ENCODE results near the gene QPRT.
"Not testable (repeated sequence)": the region's sequence is repeated elsewhere in the genome, so short reads cannot be mapped to it uniquely, and the experiment has no call there.

Gene QPRT

GRCh38 chr16:29720703-29721102 is 41.7 kb downstream of the QPRT start:
- DNase-seq (ENCODE audit: low spot score): no peak

- not testable (repeated sequence) for DNase-seq (ENCODE audit: low spot score)
Observed at GRCh38 chr16:29721167-29721879, 42.3 kb downstream of the QPRT start.

- no peak for DNase-seq (ENCODE audit: low spot score)
Observed at GRCh38 chr16:29726845-29727377, 47.9 kb downstream of the QPRT start.

GRCh38 chr16:29727452-29727851 is 48.5 kb downstream of the QPRT start:
- no peak for DNase-seq (ENCODE audit: low spot score)

GRCh38 chr16:29729116-29729521 is 50.1 kb downstream of the QPRT start:
- peak; percentile 61 for DNase-seq (ENCODE audit: low spot score)

- no peak for DNase-seq (ENCODE audit: low spot score)
Observed at GRCh38 chr16:29730649-29731048, 51.7 kb downstream of the QPRT start.

- DNase-seq (ENCODE audit: low spot score): not testable (repeated sequence)
Observed at GRCh38 chr16:29731768-29732601, 53.0 kb downstream of the QPRT start.

GRCh38 chr16:29734786-29735185 is 55.8 kb downstream of the QPRT start:
- no peak for DNase-seq (ENCODE audit: low spot score)

- DNase-seq (ENCODE audit: low spot score): no peak
Observed at GRCh38 chr16:29736112-29736511, 57.1 kb downstream of the QPRT start.

- no peak for DNase-seq (ENCODE audit: low spot score)
Observed at GRCh38 chr16:29736764-29737163, 57.8 kb downstream of the QPRT start.

- DNase-seq (ENCODE audit: low spot score): no peak
Observed at GRCh38 chr16:29737713-29738112, 58.7 kb downstream of the QPRT start.

- DNase-seq (ENCODE audit: low spot score): no peak
Observed at GRCh38 chr16:29738514-29738913, 59.5 kb downstream of the QPRT start.

- DNase-seq (ENCODE audit: low spot score): not testable (repeated sequence)
Observed at GRCh38 chr16:29739927-29740629, 61.1 kb downstream of the QPRT start.

- not testable (repeated sequence) for DNase-seq (ENCODE audit: low spot score)
Observed at GRCh38 chr16:29740630-29741015, 61.6 kb downstream of the QPRT start.

GRCh38 chr16:29742683-29743275 is 63.8 kb downstream of the QPRT start:
- DNase-seq (ENCODE audit: low spot score): no peak

- DNase-seq (ENCODE audit: low spot score): no peak
Observed at GRCh38 chr16:29743475-29743826, 64.5 kb downstream of the QPRT start.

GRCh38 chr16:29743827-29744531 is 65.0 kb downstream of the QPRT start:
- no peak for DNase-seq (ENCODE audit: low spot score)

GRCh38 chr16:29744541-29745101 is 65.6 kb downstream of the QPRT start:
- no peak for DNase-seq (ENCODE audit: low spot score)

GRCh38 chr16:29745121-29745852 is 66.3 kb downstream of the QPRT start:
- DNase-seq (ENCODE audit: low spot score): no peak

GRCh38 chr16:29745853-29746345 is 66.9 kb downstream of the QPRT start, which contains the start of gene C16orf54:
Gene C16orf54 (minus strand): TSS chr16:29745990. CDS start chr16:29744951, 1,039 bp downstream.
- DNase-seq (ENCODE audit: low spot score): no peak

All from HuH-7.5 (cell line).